NB4 (cell line): Measurements from ENCODE around the gene SP7.

Experiments used
- CTCF ChIP-seq: IDR thresholded peaks from one replicate; pipeline ENCODE4 v1.5.1; 2012; ENCODE audit warnings: low read depth, low read length
- MAX ChIP-seq: IDR thresholded peaks from 2 replicates; pipeline ENCODE4 v1.6.1; 2011; ENCODE audit warnings: low read depth, low read length
- POLR2A ChIP-seq: IDR thresholded peaks from 2 replicates; pipeline ENCODE4 v1.6.1; 2011; ENCODE audit warnings: mild to moderate bottlenecking; ENCODE audit not compliant: insufficient read length; ENCODE audit errors: extremely low read depth

- TF ChIP-seq MAX (0 out of 2 replicates have a peak, but pooled peaks have one; percentile 7), CTCF (peak; percentile 79), POLR2A (no peak)
These were observed 48.4 kb downstream of the SP7 start for GRCh38 chr12:53287741-53288216.
